Osteocyte (in vitro differentiated cells): ENCODE measurements around the gene RCL1. TPM values are rescaled to one million over a fixed set of nuclear protein-coding genes. Genes with fewer than 3 reads are reported as not detected.
A peak's percentile ranks its signal among the peaks of the same experiment; 100 is the strongest.

Source experiments
- DNase-seq: peaks from one replicate; pipeline ENCODE4 v3.0.0; 2021; ENCODE audit warnings: mixed read lengths; ENCODE audit not compliant: unreplicated experiment; ENCODE audit errors: extremely low spot score
- H3K27ac Mint-ChIP-seq: one replicate; pipeline ENCODE4 v1.8.0; 2021; ENCODE audit warnings: mild to moderate bottlenecking, mixed read lengths; ENCODE audit not compliant: unreplicated experiment
- H3K27me3 Mint-ChIP-seq: one replicate; pipeline ENCODE4 v1.8.0; 2021; ENCODE audit warnings: mixed read lengths; ENCODE audit not compliant: unreplicated experiment
- H3K36me3 Mint-ChIP-seq: one replicate; pipeline ENCODE4 v1.8.0; 2021; ENCODE audit warnings: mixed read lengths; ENCODE audit not compliant: unreplicated experiment
- H3K4me1 Mint-ChIP-seq: one replicate; pipeline ENCODE4 v1.8.0; 2021; ENCODE audit warnings: mixed read lengths; ENCODE audit not compliant: unreplicated experiment
- H3K4me3 Mint-ChIP-seq: one replicate; pipeline ENCODE4 v1.8.0; 2021; ENCODE audit warnings: mild to moderate bottlenecking, moderate library complexity, mixed read lengths; ENCODE audit not compliant: unreplicated experiment
- H3K9me3 Mint-ChIP-seq: one replicate; pipeline ENCODE4 v1.8.0; 2021; ENCODE audit warnings: mixed read lengths; ENCODE audit not compliant: unreplicated experiment
- total RNA-seq: library from RNA; stranded (reverse); gene quantifications from 2 replicates; pipeline ENCODE4 v1.2.1, GENCODE V29; 2021
- TF ChIP-seq, protein P1 (sequence below): fragments of 200-600 bp; sonication (generic); IDR thresholded peaks from 2 replicates; pipeline ENCODE4 v1.5.0; 2021; ENCODE audit warnings: antibody characterized with exemption, mild to moderate bottlenecking, moderate library complexity

The RCL1 gene
- total RNA-seq, 1 donor from 2014 or later: 13.4 TPM

DNA sequence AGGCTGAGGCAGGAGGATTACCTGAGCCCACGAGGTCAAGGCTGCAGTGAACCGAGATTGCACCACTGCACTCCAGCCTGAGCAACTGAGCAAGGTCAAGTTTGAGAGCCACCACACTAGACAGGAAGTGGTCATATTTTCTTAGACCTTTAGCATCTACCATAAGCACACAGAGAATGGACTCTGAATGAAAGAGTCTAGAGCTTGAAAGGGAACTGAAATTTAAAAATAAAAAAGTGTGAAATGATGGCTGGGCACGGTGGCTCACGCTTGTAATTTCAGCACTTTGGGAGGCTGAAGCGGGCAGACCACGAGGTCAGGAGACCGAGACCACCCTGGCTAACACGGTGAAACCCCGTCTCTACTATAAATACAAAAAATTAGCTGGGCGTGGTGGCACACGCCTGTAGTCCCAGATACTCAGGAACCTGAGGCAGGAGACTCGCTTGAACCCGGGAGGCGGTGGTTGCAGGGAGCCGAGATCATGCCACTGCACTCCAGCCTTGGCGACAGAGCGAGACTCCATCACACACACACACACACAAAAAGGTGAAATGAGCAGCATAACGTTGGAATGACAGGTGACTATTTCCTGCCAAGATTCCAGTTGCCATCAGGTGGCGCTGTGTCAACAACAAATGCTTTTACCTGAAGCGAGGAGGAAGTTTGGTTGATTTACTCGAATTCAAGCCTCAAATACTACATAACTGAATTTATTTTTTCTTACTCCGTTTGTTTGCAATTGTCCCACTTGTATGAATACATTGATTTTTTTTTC lies 30.4 kb upstream of the RCL1 start:
- TF ChIP-seq, protein P1, sequence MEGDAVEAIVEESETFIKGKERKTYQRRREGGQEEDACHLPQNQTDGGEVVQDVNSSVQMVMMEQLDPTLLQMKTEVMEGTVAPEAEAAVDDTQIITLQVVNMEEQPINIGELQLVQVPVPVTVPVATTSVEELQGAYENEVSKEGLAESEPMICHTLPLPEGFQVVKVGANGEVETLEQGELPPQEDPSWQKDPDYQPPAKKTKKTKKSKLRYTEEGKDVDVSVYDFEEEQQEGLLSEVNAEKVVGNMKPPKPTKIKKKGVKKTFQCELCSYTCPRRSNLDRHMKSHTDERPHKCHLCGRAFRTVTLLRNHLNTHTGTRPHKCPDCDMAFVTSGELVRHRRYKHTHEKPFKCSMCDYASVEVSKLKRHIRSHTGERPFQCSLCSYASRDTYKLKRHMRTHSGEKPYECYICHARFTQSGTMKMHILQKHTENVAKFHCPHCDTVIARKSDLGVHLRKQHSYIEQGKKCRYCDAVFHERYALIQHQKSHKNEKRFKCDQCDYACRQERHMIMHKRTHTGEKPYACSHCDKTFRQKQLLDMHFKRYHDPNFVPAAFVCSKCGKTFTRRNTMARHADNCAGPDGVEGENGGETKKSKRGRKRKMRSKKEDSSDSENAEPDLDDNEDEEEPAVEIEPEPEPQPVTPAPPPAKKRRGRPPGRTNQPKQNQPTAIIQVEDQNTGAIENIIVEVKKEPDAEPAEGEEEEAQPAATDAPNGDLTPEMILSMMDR: peak; percentile 88
- Mint-ChIP-seq H3K4me1 (peaks cover 18% of the 10 kb centered on the region), H3K27me3 (peaks cover 2% of the 10 kb centered on the region), H3K27ac (peak overlapping the region; percentile 61), H3K9me3 (no peaks in the 10 kb centered on the region), H3K4me3 (peak overlapping the region; percentile 61), H3K36me3 (no peaks in the 10 kb centered on the region)
- DNase-seq: no peak

DNA sequence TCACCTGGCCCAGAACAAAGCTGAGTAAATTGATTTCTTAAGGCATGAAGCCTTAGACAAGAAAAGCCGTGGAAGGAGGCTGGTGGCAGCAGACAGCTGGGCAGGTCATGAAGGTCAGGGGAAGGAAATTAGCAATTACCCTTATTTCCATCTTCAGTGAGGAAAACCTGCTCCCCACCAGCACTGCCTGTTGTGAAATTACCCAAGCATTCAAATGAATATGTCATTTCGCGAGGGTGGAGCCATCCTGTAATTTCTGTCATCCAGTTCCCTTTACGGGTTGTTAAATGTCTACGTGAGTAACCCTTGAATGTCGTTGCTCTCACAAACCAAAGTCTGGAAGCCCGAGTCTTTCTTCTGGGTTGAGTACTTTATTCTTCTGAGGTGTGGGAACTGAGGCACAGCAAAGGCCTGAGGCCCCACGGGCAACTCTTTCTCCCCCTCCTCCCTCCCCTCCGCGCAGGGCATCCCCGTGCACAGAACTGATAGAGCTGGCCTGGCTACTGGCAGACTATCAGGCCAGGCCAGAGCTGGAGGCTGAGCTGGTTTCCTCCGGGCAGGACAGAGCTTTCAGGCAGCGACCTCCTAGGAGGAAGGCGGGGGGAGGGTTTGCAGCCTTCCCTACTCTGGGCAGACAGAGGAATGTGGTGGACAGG lies 29.7 kb upstream of the RCL1 start:
- H3K4me3 Mint-ChIP-seq: peak overlapping the region; percentile 61
- DNase-seq: no peak
- H3K9me3 Mint-ChIP-seq: no peaks in the 10 kb centered on the region
- H3K27me3 Mint-ChIP-seq: peaks cover 2% of the 10 kb centered on the region
- H3K4me1 Mint-ChIP-seq: peaks cover 18% of the 10 kb centered on the region
- no peaks in the 10 kb centered on the region for H3K36me3 Mint-ChIP-seq
- H3K27ac Mint-ChIP-seq: peak overlapping the region; percentile 66
- TF ChIP-seq, protein P1: no peak

DNA sequence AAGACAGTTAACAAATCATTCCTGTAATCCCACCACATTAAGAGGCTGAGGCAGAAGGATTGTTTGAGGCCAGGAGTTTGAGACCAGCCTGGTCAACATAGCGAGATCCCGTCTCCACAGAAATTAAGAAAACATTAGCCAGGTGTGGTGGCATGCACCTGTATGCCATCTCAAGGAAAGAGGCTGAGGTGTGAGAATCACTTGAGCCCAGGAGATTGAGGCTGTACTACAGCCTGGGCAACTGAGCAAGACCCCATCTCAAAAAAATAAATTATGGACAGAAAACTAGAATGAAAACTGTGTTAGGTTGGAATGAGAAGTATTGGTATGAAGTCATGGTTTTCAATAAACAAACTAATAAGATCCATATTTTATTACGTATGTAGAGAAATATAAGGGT lies 28.7 kb upstream of the RCL1 start:
- H3K4me1 Mint-ChIP-seq: peaks cover 18% of the 10 kb centered on the region
- TF ChIP-seq, protein P1: no peak
- H3K9me3 Mint-ChIP-seq: no peaks in the 10 kb centered on the region
- H3K36me3 Mint-ChIP-seq: no peaks in the 10 kb centered on the region
- no peak overlapping the region for H3K27ac Mint-ChIP-seq
- peaks cover 2% of the 10 kb centered on the region for H3K27me3 Mint-ChIP-seq
- no peak for DNase-seq
- H3K4me3 Mint-ChIP-seq: no peak overlapping the region

DNA sequence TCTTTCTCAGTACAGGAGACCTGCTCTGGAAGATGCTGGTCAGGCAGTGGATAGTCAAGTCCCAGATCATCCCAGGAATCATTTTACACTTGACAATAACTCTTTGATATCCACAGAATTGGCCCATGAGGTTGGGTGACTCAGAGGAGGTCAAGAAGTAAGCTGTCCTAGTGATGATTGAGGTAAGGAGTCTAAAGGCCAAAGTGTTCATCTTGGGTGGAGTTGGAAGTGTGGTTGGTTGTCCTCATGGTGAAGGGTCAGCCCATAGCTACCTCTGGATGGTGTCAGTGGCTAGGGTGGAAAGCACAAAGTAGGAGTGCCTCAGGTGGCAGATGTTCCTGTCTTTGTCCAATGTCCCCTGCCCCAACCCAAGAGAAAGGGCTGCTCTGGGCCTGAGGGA lies 24.1 kb upstream of the RCL1 start:
- no peaks in the 10 kb centered on the region for H3K9me3 Mint-ChIP-seq
- H3K4me3 Mint-ChIP-seq: no peak overlapping the region
- no peak for DNase-seq
- no peak overlapping the region for H3K27ac Mint-ChIP-seq
- H3K27me3 Mint-ChIP-seq: no peaks in the 10 kb centered on the region
- TF ChIP-seq, protein P1: no peak
- H3K36me3 Mint-ChIP-seq: no peaks in the 10 kb centered on the region
- peaks cover 7% of the 10 kb centered on the region for H3K4me1 Mint-ChIP-seq

DNA sequence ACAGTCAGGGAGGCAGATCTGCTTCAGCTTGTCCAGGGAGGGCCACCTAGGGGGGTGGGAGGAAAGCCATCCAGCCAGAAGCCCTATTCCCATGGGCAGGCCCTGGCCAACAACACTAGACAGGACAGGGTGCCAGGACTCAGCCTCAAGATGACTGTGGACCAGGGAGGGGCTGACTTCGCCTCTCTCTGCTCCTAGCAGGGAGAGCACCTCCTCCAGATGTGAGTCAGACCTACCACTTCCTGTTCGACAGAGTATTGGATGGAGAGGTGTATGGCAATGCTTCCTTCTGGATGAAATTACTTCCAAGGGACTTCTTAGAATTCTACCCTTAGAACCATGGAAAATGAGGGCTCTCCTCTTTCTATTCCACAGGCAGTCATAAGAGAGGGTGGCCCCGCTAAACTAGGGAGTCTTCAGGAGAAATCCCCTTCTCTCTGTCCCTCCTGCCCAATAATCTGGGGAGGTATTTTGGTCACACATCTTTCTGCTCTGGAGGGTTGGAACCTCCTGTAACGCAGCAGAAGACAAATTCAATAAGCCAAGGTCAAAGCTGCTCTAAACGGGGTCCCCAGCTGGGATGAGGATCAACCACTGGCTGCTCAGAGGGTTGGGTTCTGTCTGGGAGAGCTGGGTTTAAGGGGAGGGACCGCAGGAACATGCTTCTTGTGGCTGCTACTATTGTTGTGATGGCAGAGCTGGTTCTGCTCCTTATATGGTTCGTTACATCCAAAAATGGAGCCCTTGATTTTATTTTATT lies 23.2 kb upstream of the RCL1 start:
- TF ChIP-seq, protein P1: no peak
- DNase-seq: no peak
- H3K36me3 Mint-ChIP-seq: no peaks in the 10 kb centered on the region
- peaks cover 12% of the 10 kb centered on the region for H3K4me1 Mint-ChIP-seq
- H3K27me3 Mint-ChIP-seq: no peaks in the 10 kb centered on the region
- H3K27ac Mint-ChIP-seq: no peak overlapping the region
- no peak overlapping the region for H3K4me3 Mint-ChIP-seq
- no peaks in the 10 kb centered on the region for H3K9me3 Mint-ChIP-seq
